Limb (tissue), 2 donors: ENCODE results near the gene KRT79.
"Not testable (repeated sequence)": the region's sequence is repeated elsewhere in the genome, so short reads cannot be mapped to it uniquely, and the experiment has no call there.

Experiments used
- DNase-seq, 2 donors: peaks; one replicate each; pipeline ENCODE4 v3.0.0-alpha.2; 2016; ENCODE audit errors: extremely low spot score in 2 of 2

Gene KRT79

GRCh38 chr12:52861511-52861910, 27.4 kb upstream of the KRT79 start:
- no peak for DNase-seq

GRCh38 chr12:52860102-52860823, 26.2 kb upstream of the KRT79 start:
- DNase-seq: no peak

- no peak for DNase-seq
Measured at GRCh38 chr12:52857500-52857899, 23.4 kb upstream of the KRT79 start.

- no peak for DNase-seq
Measured at GRCh38 chr12:52856787-52857186, 22.7 kb upstream of the KRT79 start.

GRCh38 chr12:52856077-52856476, 22.0 kb upstream of the KRT79 start:
- not testable (repeated sequence) for DNase-seq

GRCh38 chr12:52851787-52852186, 17.7 kb upstream of the KRT79 start:
- DNase-seq: no peak

- no peak for DNase-seq
Measured at GRCh38 chr12:52850681-52851080, 16.6 kb upstream of the KRT79 start.

GRCh38 chr12:52849511-52849910, 15.4 kb upstream of the KRT79 start:
- DNase-seq: no peak

- DNase-seq: no peak
Measured at GRCh38 chr12:52848661-52849255, 14.6 kb upstream of the KRT79 start, which contains the start of gene KRT78. Gene KRT78, minus strand, starts transcription at chr12:52848994. Its CDS starts 64 bp downstream, at chr12:52848930.

GRCh38 chr12:52847335-52848102, 13.4 kb upstream of the KRT79 start:
- DNase-seq: no peak

GRCh38 chr12:52846356-52846970, 12.4 kb upstream of the KRT79 start:
- DNase-seq: no peak

GRCh38 chr12:52845946-52846345, 11.8 kb upstream of the KRT79 start:
- DNase-seq: no peak

GRCh38 chr12:52844386-52844785, 10.3 kb upstream of the KRT79 start:
- no peak for DNase-seq

GRCh38 chr12:52839436-52840105, 5.5 kb upstream of the KRT79 start:
- no peak for DNase-seq

GRCh38 chr12:52838609-52839435, 4.7 kb upstream of the KRT79 start:
- no peak for DNase-seq

GRCh38 chr12:52837781-52838608, 3.9 kb upstream of the KRT79 start:
- DNase-seq: no peak

GRCh38 chr12:52837413-52837741, 3.3 kb upstream of the KRT79 start:
- no peak for DNase-seq

GRCh38 chr12:52836491-52837412, 2.6 kb upstream of the KRT79 start:
- no peak for DNase-seq

GRCh38 chr12:52836042-52836466, 1.9 kb upstream of the KRT79 start:
- DNase-seq: no peak
